ENCODE data around the gene CXADR.
"Not testable (repeated sequence)": the region's sequence is repeated elsewhere in the genome, so short reads cannot be mapped to it uniquely, and the experiment has no call there.

Gene CXADR

GRCh38 chr21:17512253-17513213, at the start of gene CXADR:
CXADR (plus strand) TSS chr21:17513043; CDS start chr21:17513130, 87 bp downstream.
- peak; percentile 74 for DNase-seq

DNA sequence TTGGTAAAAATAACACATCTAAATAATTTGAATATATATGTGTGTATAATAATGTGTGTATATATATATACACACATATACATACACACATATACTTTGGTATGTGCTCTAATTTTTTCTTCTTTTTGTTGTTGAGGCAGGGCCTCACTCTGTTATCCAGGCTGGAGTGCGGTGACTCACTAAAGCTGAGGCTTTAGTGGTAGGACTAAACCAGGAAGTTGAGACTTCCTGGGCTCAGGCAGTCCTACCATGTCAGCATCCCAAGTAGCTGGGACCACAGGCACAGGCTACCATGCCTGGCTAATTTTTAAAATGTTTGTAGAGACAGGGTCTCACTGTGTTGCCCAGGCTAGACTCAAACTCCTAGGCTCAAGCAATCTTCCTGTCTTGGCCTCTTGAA, 46.7 kb upstream of the CXADR start:
- no peak for DNase-seq

DNA sequence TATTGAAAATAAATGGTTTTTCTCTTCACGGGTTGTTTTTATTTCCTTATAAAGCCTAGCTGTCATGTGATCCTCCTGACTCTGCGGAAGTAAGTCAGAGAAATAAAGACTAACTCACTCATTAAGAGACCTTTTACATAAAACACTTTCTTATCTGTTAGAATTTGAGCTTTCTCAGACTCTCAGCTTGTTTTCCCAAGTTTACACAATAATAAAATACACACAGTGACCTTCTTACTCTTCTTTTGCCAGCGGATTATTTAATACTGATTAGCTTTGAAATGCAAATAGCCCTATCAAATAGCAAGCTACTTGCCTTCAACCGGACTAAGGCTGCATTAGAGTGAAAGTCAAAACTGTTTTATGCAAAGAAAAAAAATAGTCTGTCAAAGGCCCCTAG, 45.5 kb upstream of the CXADR start:
- no peak for DNase-seq

DNA sequence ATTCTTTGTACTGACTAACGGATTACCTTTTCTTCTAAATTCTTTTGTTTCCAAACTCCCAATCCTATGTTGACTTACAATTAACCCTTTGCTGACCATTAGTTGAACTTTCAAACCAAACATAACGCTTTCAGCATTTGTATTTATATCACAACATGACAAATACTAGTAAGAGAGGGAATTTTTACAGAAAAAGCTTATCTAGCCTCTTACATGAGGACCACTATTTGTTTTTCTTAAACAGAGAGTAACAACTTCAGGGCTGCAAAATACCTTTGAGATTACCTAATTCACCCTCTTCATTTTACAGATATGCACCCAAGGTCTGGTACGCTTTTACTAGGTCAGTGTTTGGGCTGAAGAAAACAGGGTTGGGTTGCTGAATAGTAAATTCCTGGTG, 45.0 kb upstream of the CXADR start:
- no peak for DNase-seq

- no peak for DNase-seq
Observed at GRCh38 chr21:17468698-17469097, 44.1 kb upstream of the CXADR start.

- no peak for DNase-seq
Observed at GRCh38 chr21:17469727-17470126, 43.1 kb upstream of the CXADR start.

- no peak for DNase-seq
Observed at GRCh38 chr21:17472182-17472581, 40.7 kb upstream of the CXADR start.

DNA sequence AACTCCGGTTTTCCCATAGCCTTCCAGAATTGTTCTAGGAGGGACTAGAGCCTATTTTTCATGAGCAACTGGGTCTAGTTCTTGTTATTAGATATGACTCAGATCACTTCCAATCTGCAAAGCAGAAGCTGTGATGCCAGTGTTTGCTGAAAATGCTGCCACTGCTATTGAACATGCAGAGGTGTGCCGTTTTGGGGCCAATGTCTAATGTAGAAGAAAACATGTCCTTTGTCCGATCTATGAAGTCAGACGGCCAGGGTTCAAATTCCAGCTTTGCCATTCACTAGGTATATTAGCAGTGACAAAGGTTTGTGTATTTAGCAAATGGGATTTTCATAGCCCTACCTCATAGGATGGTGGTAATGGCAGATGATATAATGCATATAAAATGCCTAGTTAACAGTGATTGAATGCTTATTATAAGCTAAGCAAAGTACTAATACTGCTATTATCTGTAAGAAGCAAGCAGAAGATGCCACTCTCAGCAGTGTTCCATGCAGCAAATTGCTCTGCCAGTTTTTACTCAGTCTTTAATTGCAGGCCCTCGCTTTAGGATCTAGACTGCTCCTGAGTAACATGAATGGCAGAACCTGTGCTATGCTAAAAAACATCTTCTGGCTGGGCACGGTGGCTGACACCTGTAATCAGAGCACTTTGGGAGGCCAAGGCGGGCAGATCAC, 40.1 kb upstream of the CXADR start:
- no peak for DNase-seq

- no peak for DNase-seq
Observed at GRCh38 chr21:17476006-17476405, 36.8 kb upstream of the CXADR start.

DNA sequence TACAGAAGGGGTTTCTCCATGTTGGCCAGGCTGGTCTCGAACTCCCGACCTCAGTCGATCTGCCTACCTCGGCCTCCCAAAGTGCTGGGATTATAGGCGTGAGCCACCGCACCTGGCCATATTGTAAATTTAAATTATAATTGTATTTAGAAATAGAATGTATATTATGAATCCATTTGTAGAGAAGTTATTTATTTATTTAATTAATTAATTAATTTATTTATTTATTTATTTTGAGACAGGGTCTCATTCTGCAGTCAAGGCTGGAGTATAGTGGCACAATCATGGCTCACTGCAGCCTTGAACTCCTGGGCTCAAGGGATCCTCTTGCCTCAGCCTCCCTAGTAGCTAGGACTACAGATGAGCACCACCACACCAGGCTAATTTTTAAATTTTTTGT, 34.7 kb upstream of the CXADR start:
- DNase-seq = not testable (repeated sequence)

GRCh38 chr21:17479606-17480005, 33.2 kb upstream of the CXADR start:
- no peak for DNase-seq

DNA sequence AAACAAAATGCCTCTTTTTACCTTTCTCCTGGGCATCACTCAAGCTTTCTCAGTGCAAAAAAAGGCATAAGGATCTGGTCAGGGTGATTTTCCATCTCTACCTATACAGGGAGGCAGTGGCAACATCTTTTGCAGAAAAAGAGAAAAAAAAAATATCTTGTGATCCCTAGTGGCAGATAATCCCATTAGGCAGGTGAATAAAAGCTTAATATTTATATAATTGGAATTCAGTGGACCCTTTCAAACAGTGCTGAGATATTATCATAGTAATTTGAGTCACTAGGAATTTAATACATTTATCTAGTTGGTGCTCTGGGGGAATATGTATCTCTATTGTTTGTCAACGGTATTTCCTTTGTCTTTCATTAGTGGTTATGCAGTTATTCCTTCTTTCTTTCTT, 29.9 kb upstream of the CXADR start:
- DNase-seq = no peak

DNA sequence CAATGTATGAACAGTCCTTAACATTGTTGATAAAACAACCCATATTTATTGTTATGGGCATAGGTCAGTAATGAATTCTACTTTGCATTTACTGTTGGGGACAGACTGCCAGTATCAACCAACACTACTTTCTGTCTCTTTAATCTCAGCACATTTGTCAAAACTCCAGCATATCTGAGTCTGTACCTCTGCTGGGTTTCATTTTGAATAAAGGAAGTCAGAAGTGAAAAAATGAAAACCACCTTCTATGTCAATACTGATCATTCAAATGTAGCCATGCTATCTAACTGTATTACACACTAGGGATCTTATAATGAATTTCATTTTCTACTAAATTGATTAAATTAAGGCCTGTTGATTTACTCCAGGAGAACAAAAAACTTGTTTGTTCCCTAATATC, 24.2 kb upstream of the CXADR start:
- no peak for DNase-seq

DNA sequence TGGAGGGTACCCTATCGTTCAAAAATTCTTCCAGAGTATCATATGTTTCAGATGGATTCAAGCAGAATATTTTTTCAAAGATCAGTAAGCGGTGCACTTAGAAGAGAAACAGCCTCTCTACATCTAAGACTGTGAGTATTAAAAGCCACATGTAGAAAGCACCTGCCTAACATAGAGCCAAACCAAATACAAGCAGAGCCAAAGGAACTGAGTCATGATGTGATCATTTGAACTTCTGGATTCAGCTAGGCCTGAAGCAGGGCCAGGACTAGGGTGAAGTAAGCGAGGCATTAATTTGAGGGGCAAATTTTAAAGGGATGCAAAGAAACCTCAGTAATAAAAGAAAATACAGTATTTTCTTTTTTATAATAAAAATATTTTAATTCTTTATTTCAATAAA, 23.3 kb upstream of the CXADR start:
- not testable (repeated sequence) for DNase-seq

DNA sequence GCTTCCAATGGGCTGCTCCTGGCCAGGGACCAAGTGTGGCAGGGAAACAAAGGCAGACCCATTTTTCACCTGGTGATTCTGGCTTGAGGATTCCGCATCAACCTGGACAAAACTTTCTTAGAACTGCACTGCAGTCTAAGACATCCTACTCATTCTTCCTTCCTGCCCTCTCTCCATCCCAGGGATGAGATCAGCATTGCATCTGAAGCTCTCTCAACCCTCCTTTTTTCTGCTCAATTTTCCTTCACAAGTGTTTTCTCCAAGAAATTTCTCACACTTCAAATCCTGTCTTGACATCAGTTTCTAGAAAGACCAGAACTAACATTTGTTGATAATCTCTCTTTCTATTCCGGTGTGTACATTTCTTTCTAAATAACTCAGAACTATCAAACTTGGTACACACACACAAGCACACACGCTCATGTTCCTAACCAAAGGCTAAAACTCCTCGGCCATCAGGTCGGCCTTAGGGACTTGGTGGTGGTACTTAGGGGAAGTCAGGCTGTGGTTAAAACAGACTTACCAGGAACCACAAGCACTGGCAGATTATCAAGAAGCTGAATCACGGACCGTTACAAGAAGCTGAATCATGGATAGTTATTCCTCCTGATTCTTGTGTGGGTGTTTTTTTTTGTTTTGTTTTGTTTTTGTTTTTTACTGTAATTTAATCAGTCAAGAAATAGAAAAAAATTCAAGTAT, 21.0 kb upstream of the CXADR start:
- no peak for DNase-seq

DNA sequence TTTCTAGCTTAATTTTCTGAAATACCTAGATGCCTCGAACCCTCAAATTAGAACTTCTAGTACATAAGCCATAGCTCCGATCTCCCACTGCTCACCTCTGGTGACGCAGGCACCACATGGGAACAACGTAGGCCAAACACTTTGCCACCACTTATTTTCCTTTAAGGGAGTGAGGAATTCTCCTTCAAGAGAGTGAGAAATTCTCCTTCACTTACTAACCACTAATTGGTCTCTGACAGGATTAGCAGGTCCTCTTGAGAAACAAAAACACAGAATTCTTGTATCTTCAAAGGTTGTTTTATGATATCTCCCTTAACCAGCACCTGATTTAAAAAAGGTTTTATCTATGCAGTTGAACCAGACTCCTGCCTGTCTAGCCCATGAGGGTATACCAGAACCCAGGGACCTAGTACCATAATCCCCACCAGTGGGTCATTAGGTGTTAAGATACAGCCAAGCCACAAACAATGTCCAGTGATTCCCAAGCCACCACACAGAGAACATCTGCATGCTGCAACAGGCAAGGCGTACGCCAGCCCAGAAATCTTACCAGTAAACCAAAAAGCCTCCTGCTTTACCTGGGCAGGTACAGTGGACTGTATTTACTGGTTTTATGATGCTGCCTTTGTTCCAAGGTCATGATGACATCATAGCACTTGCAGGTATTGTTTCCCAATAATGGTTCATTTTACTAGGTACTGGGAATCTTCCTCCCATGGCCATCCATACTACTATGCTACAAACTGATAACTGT, 20.3 kb upstream of the CXADR start:
- no peak for DNase-seq

GRCh38 chr21:17494051-17494450, 18.8 kb upstream of the CXADR start:
- no peak for DNase-seq

DNA sequence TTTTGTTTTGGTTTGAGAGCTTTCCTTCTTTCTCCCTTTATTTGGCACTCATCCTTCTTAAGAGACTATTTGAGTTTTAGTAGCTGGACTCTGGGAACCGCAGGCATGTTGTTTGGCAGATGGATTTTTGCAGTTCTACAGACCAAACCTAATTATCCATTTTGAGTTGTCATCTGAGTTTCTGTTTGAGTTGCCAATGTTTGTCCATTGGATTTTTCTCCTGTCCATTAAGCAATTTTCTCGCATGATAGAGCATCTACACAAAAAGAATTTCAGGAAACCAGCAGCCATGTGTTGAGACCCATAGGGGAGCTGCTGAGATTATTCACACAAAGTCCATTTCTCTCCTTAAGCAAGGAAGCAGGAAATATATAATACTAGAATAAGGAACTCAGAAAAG, 17.2 kb upstream of the CXADR start:
- DNase-seq = no peak

- no peak for DNase-seq
Observed at GRCh38 chr21:17497316-17497715, 15.5 kb upstream of the CXADR start.

- no peak for DNase-seq
Observed at GRCh38 chr21:17498586-17498985, 14.3 kb upstream of the CXADR start.

DNA sequence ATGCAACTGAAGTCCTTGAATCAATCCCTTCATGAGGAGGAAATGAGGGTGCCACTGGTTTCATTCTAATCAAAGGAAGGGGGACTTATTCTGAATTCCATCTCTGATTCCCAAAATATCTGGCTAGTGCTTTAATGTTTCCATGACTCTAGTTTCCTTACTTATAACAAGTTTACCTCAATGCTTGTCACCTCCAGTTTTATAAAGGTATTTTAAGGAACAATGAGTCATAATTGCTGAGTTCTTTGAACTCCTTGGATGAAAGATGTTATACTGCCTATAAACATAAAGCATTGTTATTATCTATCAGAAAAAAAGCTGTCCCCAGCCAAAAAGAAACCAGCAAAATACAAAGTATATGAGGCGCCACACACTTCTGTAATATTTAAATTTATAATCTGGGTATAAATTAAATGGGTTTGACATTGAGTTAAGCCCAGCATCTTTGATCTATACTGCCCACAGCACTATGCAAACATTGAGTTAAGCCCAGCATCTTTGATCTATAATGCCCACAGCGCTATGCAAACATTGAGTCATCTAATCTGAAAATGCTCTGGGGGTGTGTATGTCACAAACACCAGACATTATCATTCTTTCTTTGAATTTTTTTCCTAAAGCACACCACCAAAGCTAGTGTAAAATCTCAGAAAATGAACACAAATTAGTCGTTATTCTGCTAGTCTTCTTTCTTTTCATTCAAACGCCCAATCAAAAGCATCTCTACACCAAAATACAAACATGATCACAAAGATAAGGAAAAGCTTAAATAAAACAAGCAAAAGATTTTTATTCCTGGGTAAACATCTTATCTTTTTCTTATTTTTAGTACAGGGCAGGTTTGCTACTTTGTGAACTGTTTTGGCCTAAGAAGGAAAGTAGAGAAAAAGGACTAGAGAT, 11.5 kb upstream of the CXADR start:
- no peak for DNase-seq

DNA sequence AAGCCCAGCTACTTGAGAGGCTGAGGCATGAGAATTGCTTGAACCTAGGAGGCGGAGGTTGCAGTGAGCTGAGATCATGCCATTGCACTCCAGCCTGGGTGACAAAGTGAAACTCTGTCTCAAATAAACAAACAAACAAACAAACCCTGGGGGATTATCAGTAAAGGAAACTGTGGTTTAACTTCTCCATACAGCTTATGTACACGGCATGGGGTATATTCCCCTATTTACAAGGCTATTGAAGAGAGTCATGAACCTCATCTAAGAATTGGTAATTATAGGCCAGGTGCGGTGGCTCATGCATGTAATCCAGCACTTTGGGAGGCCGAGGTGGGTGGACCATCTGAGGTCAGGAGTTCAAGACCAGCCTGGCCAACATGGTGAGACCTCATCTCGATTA, 9.9 kb upstream of the CXADR start:
- DNase-seq = not testable (repeated sequence)

Measured in stimulated activated CD4-positive, alpha-beta T cell treated with anti-CD3 and anti-CD28 coated beads, Interleukin-1b, Interleukin-23, amount 100 ng/mL, for 48 hours (primary cell).